Kidney tubule cell (primary cell): ENCODE data around the gene CTIF.

Source experiments
- DNase-seq: peaks from one replicate; pipeline ENCODE4 v3.0.0-alpha.2; 2018; ENCODE audit warnings: low spot score

CTIF gene

DNA sequence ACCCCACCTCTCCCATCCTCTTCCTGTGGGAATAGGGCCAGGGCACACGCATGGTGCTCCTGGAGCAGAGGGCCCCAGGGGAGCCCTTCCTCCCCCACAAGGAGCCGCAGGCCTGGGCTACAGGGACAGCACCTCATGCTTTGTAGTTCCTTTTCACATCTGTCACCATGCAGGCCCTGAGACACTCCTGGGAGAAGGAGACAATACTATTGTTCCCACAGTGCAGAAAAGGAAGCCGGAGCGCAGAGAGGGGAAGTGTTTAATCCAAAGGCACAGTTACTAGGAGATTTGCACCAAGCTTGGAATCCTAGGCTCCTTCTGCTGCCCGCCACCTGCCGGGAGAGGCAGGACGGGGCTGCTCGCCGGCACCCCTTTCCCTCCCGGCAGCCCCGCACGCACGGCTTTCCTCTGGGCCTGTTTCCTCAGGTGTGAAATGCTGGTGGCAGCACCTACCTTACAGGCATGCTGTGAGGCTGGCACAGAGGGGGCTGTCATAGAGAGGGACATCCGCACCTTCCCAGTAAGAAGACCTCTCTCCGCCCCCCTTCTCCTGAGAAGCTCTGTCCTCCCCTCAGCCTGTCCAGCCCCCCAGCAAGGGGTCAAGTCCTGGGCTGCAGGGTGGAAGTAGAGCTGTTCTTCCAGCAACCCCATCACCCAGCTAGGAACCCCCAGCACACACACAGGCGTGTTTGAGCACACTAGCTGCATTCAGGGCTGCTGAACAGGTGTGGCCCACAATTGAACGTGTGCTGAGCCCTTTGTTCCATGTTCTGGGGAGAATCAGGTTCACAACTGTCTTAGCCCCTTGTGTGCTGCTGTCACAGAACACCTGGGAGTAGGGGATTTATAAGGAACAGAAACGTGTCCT lies 349.3 kb downstream of the CTIF start:
- no peak for DNase-seq

DNA sequence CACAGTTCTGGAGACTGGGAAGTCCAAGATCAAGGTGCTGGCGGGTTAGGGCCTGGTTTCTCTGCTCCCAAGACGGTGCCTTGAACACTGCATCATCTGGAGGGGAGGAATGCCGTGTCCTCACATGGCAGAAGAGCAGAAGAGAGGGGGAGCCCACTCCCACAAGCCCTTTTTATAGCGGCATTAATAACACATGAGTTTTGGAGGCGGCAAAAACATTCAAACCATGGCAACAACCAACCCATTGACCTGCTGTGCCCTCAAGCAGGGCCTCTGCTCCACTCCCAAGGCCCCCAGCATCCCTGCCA lies 349.9 kb downstream of the CTIF start:
- no peak for DNase-seq

DNA sequence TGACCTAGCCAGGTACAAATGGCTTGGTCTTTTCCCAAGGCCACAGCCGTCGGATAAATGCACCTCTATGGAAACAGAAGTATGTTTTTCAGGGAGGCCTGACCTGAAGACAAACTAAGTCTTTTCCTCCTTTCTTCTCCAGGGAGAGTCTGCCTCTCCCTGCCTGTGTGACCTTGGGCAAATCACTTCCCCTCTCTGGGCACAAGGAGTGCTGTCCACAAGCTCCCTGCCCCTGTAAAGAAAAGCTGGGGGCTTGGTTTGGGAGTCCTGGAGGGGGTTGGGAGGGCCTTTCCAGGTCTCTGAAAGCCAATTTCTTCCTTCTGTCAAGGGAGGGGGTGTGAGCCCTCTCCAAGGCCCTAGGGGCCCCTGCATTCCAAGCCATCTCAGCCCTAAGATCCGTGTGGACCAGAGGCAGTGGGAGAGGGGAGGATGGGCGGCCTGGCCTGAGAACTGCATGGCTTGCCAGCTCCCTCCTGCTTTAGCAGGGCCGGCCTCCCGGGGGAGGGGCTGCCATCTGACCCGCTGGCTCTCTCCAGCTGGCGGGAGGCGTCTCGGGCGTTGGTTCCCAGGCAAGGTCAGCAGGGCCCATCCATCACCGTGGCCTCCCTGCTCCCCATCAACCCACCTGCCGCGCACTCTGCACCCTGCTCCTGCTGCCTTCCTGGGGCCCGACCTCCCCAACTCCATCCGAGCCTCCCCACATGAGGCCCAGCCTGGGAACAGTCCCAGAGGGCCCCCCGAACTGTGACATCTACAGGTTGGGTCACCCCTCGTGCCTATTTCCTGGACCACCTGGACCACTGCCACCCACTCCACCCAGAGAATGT lies 350.5 kb downstream of the CTIF start:
- DNase-seq = no peak

DNA sequence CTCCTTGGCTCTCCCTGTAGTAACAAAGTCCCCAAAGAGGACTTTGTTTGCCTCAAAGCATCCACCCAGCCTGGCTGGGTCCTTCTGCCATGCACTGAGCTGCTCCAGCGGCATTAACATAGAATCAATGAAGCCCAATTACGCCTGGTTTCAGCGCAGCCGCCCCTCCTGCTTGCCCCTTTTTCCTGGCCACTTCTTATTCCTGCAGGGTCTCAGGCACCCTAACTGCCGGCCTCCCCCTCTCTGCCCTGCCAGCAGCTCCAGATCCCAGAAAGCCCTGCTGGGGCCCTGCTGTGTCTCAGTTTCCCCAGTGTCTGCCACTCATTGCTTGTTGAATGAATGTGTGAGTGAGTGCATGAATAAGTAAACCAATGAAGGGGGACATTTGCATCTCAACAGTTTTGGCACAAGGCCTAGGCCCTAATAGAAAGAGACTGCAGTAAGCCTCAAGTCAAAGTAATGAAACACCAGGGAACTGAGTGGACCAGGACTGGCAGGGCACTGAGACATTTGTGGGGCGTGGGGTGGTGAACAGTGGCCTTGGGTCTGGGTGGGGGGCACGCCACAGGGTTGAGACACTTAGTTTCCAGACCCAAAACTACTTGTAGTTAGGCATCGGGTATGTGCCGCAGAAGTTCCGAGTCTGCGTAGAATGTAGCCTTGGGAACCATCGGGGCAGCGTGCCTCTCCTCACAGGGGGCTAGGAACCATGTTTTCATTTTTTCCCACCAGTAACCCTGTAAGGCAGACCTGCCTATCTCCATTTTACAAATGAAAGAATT lies 351.3 kb downstream of the CTIF start:
- DNase-seq = no peak

DNA sequence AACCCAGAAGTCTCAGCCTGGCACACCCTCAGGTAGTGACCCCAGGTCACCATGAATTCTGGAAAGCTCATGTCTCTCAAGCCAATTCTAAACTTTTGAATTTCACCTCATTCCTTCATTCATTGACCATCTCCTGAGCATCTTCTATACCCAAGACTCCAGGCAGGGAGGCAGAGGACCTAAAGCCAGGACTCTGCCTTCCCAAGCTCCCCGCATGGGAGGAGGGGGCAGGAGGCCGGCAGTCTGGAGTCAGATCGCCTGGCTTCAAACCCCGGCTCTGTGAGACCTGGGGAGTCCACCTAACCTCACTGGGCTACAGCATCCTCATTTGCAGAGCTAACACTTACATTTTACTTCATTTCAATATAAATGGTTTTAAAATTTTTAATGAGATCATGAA lies 352.9 kb downstream of the CTIF start:
- no peak for DNase-seq

DNA sequence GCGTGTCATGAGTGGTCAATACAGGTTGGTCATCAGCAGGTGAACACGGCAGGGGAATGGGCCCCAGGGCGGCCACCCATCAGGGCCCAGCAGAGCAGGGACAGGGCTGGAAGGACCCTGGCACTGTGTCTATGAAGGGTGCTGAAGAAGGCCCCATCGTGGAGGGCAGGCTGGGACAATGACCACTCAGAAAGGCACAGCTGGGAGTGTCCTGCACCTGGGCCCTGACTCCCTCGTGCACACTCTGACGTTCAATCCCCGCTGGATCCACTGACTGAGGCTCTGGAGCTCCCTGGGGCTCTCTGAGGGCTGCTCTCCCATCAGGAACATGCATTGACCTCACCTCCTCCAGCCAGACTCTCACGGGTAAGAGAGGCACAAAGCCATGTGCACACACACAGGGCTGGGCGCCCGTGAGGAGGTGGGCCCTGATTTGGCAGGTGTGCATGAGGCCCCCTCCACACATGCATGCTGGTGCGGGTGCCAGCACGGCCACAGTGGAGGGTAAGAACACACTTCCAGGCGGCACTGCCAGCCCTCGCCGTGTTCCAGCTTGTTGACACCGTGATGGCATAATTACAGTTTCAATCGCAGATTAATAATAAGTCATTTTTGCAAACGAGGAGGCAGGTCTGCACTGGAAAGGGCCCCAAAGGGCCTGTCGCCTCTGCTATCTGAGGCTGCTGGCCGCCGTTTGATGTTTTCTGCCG lies 353.5 kb downstream of the CTIF start:
- no peak for DNase-seq

DNA sequence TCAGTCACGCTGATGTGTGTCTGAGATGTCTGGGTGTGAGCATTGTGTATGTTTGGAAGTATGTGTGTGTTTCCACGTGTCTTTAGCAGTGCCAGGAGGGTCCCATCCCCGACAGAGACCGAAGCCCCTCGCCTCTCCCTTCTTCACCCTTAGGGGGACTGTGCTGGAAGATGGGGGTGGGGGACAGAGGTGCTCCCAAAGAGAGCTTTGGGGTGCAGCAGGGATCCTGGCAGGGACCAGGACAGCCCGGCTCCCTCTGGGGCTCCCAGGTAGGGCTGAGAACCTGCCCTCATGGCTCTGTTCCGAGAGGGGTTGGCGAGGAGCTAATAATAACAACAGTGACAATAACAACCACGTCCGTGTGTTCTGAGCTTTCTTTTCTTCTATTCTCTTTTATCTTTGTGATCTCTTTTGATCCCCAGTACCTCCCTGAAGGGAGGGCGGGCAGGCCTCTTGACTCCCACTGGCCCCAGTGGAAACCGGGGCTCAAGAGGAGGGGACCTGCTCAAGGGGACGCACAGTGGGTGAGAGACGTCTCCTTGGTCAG lies 354.3 kb downstream of the CTIF start:
- DNase-seq = no peak

DNA sequence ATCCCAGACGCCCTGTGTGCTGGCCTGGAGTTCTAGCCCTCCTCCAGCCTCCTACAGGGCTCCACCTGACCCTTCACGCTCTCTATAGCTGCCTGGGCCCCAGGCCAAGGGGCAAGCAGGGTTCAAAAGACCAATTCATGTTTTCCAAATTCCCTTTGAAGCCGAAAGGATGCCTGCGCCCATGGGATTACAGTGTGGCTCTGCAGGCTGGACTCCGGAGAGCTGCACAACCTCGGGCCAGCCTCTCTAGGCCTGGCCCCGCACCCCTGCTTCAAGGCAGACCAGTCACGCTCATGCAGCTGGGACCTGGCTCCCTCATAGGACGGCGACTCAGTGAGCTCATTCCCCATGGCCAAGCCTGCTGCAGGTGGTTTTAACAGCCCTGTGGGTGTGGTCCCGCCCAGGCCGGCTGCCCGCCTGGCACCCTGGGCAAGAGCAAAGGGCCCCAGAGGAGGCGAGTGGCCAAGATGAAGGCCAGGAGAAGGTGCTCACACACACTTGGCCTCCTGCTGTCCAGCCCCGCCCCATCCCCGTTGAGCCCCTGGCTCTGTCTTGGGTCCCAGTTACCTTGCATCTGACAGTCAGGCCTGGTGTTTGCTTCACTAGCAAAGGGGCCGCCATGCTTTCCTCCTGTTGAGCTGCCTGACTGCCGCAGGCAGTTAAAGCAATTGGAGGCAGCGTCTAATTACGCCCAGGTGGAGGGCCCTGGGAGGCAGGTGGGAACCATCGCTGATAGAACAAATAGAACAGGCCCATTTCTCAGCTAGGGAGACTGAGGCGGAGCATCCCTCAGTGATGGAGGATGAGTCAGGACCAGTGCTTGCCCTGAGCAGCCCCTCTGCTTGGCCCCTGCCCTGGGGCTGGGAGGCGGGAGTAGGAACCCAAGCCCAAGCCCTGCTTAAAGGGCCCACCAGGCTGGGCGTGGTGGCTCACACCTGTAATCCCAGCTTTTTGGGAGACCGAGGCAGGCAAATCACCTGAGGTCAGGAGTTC lies 355.1 kb downstream of the CTIF start:
- no peak for DNase-seq

DNA sequence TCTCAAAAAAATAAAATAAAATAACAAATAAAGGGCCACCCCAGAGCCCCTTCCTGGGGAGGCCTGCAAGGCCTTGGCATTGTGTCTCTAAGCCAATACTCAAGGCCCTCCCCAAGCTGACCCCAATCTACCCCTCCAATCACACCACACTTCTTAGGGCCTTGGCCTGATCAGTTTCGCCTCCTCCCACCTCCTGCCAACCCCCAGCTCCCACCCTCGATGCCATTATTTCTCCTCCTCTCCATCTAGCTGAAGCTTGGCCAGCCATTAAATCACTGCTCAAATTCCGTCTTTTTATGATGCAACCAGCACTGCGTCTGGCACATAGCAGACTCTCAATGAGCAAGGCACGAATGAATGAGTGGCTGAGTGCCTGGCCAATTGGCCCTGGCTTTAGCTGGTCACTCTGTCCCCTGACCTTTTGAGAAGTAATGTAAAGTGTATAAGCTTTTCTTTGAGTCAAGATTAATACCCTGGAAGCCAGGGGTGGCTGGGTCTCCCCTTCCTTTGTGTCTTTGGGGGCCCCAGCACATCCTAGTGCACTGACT lies 356.0 kb downstream of the CTIF start:
- DNase-seq = no peak

DNA sequence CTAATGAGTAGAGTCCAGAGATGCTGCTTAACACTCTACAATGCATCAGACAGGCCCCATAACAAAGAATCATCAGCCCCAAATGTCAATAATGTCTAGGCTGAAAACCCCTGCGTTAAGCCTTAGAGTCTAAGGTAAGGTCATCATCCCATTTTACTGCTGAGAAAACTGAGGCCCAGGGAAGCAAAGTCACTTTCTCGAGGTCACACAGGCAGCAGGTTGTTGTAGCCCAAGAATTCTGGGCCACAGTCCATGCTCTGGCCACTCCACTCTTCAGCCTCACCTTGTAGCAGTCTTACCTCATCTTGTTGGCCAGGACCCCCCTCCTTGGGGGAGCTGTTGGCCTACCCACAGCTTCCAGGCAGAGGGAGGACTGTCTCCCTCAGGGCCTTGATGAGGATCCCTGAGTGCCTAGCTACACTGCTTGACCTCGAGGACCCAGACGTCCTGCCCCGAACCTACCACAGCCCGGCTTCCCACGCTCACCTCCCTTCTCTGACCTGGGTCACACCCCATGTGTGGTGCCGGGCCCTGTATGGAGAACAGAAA lies 357.6 kb downstream of the CTIF start:
- DNase-seq = no peak

DNA sequence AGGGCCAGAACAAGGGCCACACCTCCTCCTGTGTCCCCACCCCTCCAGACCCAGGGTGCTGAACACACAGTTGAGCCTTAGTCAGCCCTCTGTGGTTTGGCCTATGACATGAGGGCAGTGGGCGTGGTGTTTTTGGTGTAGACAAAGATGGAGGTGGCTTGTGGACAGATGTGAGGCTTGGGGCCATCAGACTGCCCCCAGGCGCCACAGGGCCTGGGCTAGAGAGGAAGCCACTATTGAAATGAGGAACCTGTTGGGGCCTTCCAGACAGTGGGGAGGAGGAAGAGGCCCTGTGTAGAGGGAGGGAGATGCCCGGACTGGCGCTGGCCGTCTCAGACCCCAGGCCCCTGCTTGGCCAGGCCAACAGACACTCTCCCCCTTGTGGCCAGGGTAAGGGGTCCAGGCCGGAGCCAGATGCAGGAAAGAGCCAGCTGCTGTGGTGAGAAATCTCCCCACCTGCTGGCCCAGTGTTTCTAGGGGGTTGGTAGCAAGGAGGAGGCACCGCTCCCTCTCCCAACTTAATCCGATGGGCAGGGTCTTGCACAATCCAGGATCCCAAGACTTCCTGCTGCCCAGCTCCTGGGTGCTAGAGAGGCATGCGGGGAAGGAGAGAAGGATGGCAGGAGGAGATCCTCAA lies 358.2 kb downstream of the CTIF start:
- DNase-seq = peak; percentile 43

DNA sequence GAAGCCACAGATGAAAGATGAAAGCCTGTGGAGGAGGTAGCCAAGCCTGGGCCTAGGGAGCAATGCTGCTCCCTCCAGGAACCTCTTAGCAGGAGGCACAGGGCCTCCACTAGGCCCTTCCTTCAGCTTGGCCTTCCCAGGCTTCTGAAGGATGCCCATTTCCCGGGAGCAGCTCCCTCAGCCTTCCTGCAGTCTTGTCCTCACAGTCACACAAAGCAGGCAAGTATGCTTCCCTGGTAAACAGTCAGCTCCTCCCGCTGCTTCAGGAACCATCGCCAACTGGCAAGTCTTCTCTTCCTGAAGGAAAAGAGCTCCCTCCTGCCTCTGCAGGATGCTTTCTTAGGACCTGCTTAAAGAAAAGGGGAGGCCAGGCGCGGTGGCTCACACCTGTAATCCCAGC lies 358.7 kb downstream of the CTIF start:
- no peak for DNase-seq

DNA sequence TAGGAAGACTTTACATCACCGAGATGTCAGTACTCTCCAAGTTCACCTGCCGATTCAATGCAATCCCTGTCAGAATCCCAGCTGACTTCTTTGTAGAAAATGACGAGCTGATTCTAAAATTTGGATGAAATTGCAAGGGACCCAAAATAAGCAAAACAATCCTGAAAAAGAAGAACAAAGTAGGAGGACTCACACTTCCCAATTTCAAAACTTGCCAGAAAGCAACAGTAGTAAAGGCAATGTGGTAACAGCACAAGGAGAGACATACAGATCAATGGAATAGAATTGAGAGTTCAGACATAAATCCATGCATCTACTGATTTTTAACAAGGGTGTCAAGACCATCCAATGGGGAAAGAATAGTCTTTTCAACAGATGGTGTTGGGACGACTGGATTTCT lies 359.7 kb downstream of the CTIF start:
- no peak for DNase-seq

DNA sequence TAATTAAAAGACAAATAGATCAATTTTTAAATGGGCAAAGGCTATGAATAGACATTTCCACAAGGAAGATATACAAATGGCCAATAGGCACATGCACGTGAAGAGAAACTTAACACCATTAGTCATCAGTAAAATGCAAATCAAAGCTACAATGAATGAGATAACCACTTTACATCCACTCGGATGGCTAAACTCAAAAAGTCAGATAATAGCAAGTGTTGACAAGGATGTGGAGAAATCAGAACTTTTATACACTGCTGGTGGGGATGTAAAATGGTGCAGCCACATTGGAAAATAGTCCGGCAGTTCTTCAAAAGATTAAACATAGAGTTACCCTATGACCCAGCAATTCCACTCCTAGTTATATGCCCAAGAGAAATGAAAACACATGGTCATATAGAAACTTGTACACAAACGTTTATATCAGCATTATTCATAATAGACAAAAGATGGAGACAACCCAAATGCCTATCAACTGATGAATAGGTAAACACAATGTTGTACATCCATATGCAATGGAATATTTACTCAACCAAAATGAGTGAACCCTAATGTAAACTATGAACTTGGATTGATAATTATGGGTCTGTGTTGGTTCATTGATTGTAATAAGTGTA lies 360.8 kb downstream of the CTIF start:
- no peak for DNase-seq

DNA sequence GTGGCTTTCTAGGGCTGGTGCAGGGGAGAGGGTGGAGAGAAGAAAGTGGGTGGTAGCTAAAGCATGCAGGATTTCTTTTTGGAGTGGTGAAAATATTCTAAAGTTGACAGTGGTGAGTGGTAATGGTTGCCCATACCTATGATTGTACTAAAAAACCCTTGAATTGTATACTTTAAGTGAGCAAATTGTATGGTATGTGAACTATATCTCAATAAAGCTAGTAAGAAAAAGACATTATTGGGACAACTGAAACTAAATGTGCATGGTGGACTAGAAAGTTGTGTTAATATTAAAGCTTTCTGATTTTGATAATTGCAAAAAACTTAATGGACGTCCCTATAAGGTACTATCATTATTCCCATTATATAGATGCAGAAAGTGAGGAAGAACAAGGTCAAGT lies 361.6 kb downstream of the CTIF start:
- no peak for DNase-seq

DNA sequence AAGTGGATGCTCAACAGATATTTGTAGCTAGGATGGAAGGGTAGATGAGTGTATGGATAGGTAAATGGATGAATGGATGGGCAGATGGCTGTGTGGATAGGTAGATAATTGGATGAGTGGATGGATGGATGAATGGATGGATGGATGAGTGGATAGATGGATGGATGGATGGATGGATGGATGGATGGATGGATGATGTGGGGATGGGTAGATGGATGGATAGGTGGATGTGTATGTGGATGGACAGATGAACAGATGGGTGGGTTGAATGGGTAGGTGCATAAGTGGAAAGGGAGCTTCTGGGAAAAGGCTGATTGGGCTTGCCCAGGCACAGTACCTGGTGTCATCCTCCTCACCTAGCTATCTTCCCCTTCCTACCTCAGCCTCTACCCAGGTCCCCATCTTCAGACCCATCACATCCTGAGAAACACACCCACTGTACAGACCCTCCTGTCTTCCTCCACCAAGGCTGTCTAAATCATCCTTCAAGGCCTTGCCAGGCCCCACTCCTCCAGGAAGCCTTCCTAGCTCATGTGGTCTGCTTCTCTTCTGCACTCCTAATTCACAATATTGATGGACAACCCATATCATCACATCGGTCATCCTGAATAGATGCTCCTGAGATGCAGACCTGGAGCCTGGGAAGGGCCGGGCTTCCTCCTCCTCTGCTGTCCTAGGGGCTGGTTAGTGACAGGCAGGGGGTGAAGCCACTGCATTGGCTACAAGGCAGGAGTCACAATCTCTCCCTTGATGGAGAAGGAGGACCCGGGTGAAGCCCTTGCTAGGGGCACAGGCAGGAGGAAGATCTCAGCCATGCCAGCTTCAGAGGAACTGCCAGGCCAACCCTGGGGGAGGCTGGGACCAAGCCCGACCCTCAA lies 362.6 kb downstream of the CTIF start:
- DNase-seq = no peak

DNA sequence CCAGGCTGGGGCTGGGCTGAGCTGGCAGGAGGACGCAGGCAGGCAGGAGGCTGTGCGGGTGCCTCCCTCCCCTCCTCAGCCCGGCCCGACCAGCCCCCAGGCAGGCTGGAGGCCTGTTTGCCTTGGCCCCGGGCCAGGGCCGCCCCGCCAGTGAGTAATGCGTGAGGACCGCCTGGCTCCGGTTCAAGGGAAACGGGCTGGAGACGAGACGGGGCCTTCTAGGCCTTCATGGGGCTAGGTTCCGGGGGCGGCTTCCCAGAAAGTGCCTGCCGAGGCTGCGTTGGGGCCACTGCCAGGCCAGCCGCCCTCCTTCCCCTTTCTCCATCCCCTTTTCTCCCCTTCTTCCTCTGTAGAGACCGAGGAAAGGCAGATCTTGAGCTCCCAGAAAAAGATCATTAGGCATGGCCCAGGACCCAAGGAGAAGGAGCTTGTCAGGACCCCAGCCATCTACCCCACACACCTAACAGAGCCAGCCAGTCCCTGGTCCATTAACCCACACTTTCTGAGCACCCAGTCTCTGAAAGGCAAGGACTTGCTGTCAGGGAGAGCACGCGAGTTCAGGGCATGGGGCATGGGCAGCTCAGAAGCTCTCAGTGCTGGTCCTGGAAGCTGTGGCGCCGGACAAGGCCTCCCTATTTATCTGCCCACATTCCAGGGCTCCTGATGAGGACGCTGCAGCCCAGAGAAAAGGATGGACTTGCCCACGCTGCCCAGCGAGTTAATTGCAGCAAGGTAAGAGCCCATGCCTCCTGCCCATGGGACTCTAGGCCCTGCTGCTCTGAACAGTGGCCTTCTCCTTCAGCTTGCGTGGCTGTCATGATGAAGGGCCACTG lies 363.4 kb downstream of the CTIF start:
- peak; percentile 93 for DNase-seq
